HG03175 (cell line): ENCODE measurements around the gene ZNF79.
"Not testable (repeated sequence)": the region's sequence is repeated elsewhere in the genome, so short reads cannot be mapped to it uniquely, and the experiment has no call there.

ENCODE experiments used
- ATAC-seq: cut with Tn5 transposase; IDR thresholded peaks from one replicate; pipeline ENCODE4 v1.9.1; 2021; ENCODE audit warnings: mild to moderate bottlenecking, moderate library complexity; ENCODE audit not compliant: unreplicated experiment

ZNF79 gene

GRCh38 chr9:127451858-127452656 lies 27.9 kb downstream of the ZNF79 start:
- ATAC-seq, result peak; percentile 12

- no peak for ATAC-seq
Measured at GRCh38 chr9:127452691-127453090, 28.5 kb downstream of the ZNF79 start.

DNA sequence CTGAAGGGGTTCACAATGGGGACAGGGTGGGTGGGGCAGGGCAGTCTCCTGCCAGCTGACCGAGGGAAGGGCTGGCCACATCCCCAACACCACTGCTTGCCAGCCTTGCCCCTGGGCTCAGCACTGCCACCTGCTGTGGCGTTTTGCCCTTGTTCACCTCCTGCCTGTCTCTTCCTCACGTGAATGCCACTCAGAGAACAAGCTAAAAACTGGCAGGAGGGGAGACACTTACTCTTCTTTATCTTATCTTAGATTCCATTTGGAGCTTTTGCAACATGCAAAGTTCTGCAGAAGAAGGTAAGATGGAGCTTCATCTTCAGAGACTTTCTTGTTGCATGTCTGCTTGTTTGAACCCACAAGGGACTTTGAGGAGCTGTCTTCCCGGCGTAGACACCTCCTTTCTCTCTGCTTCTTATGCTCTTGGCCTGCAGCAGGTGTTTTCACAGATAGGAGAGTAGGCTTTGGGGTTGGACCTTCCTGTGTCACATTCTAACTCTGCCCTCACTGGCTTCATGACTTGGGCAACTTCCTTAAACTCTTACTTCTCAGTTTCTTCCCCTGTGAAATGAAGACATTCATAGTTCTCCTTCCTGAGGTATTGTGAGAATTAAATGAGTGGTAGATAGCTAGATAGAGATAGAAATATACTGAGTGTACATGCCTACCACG lies 31.3 kb downstream of the ZNF79 start:
- ATAC-seq, result no peak

DNA sequence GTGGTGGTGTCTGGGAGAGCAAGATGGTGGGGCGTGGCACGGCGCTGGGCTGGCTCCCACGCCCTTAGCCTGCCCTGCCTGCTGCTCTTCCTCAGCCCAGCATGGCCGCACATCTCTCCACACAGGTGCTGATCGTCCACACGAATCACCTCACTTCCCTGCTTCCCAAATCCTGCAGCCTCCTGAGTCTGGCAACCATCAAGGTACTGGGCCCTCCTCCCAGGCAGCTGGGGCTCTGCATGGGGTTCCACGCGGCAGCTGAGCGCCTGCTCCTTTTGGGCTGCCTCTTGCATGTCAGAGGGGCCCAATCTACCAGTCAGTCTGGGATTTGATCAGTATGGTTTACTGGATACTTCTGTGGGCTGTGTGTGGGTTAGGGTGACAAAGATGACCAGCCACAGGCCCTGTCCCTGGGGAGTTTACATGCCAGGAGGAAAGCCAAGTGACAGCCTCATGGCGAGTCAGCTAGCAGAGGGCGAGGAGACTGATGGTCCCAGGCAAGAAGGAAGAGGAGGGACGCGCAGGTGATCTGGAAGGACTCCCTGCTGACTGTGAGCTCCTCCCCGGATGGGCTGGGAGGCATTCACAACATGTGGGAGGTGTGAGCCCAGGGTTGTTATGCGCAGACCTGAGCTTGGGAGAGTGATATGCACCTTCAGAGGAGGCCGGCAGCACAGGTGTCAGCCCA lies 33.2 kb downstream of the ZNF79 start:
- no peak for ATAC-seq

DNA sequence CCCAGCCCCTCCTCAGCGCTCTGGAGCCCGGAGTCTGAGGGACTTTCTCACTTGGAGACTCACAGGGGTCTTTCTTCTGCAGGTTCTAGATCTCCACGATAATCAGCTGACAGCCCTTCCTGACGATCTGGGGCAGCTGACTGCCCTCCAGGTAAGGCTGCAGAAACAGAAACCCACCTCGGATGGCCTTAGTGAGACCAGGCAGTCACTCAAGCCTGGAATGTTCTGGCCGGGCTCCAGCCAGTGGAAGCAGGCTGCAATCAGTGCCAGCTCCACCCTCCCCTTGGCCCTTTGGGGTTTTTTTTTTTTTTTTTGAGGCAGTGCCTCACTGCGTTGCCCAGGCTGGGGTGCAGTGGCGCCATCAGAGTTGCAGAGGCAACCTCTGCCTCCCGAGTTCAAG lies 34.7 kb downstream of the ZNF79 start:
- ATAC-seq, result no peak

- no peak for ATAC-seq
Measured at GRCh38 chr9:127463382-127463781, 39.2 kb downstream of the ZNF79 start.

DNA sequence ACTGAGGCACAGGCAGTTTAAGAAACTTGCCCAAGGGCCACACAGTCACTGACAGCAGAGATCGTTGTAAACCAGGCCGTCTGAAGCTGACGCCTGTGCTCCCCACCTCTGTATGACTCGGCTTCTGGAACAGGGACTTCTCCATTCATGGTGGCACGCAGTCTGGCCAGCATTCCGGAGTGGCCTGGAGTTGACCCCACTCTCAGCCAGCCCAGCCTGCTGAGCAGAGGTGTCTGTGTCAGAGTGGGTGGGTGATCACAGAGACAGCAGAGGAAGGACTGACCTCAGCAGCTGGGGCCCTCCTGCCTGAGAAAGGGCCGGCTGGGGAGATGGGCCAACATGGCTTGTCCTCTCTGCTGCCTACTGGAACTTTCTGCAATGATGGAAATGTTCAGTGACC lies 39.7 kb downstream of the ZNF79 start:
- no peak for ATAC-seq

DNA sequence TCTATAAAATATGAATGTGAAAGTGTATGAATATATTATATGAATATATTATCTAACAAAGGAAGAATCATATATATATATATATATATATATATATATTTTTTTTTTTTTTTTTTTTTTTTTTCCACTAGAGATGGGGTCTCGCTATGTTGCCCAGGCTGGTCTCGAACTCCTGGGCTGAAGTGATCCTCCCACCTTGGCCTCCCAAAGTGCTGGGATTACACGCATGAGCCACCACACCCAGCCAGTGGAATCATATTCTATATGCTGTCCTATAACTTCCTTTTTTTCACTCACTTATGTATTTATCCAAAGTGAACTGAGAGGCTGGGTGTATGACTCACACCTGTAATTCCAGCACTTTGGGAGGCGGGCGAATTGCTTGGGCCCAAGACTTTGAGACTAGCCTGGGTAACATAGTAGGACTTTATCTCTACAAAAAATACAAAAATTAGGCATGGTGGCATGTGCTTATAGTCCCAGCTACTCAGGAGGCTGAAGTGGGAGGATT lies 42.3 kb downstream of the ZNF79 start:
- ATAC-seq, result not testable (repeated sequence)

DNA sequence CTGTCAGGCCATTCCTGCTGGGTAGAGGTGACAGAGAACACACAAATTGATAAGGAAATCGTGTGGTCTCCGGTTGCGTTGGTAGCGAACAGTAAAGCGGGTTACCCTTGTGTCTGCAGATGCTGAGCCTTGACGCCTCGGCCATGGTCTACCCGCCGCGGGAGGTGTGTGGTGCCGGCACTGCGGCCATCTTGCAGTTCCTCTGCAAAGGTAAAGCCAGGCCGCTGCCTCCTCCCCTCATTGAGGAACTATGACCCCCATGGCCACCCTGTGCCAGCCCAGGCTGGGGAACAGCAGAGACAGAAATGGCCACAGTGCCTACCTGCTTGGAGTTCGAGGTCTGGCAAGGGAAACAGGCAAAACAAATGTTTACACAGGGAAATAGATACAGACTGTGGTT lies 43.4 kb downstream of the ZNF79 start:
- ATAC-seq, result no peak

DNA sequence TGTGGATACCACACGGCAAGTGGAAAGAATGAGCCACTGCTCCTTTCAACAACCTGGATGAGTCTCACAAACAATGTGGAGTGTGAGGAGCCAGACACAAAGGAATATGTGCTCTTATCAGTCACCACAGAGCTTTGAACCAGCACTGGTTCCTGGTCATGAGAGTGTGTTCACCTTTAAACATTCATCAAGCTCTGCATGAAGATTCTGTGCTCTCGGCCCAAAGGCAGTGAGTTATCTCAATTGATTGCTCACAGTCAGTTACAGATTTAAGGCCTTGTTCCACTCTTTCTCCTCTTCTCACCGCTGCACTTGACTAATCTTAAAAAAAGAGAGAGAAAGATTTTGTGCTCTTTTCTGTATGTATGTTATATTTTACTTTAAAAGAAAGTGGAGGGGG lies 46.5 kb downstream of the ZNF79 start:
- no peak for ATAC-seq

DNA sequence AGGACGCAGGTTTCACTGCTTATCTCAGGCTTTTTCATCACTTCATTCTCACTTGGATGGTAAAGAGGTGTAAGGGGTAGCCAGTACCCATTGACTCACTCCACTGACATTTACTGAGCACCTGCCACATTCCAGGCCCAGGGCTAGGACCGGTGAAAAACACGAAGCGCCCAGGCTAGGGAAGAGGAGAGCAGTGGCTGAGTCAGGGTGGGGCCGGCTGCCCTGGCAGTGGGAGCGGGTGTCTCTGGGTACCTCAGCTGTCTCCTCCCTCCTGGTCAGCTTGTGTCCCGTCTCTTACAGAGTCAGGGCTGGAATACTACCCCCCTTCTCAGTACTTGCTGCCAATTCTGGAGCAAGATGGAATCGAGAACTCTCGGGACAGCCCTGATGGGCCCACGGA lies 49.3 kb downstream of the ZNF79 start:
- ATAC-seq, result no peak

GRCh38 chr9:127473932-127474331 lies 49.8 kb downstream of the ZNF79 start:
- ATAC-seq, result no peak

DNA sequence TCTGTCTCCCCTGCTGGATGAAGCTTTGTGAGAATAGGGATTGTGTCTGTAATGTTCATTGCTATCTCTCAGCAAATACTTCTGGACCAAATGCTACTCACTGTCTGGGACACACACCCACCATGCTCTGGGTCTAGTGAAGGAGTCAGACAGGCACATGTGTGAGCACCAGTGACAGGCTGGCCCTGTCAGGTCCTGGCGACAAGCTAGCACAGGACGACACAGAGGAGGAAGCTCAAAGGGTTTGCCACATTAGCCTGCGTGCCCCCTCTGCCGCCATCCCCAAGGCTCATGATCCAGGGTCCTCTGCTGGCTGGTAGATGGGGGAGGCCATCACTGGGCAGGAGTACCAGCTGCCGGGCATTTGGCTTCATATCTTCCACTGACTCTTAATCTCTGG lies 50.4 kb downstream of the ZNF79 start:
- ATAC-seq, result no peak

GRCh38 chr9:127479507-127480081 lies 55.4 kb downstream of the ZNF79 start:
- ATAC-seq, result no peak

GRCh38 chr9:127482662-127483061 lies 58.5 kb downstream of the ZNF79 start:
- ATAC-seq, result no peak

GRCh38 chr9:127485995-127486394 lies 61.8 kb downstream of the ZNF79 start:
- no peak for ATAC-seq

- no peak for ATAC-seq
Measured at GRCh38 chr9:127488946-127489345, 64.8 kb downstream of the ZNF79 start.

- no peak for ATAC-seq
Measured at GRCh38 chr9:127489471-127490115, 65.4 kb downstream of the ZNF79 start.

DNA sequence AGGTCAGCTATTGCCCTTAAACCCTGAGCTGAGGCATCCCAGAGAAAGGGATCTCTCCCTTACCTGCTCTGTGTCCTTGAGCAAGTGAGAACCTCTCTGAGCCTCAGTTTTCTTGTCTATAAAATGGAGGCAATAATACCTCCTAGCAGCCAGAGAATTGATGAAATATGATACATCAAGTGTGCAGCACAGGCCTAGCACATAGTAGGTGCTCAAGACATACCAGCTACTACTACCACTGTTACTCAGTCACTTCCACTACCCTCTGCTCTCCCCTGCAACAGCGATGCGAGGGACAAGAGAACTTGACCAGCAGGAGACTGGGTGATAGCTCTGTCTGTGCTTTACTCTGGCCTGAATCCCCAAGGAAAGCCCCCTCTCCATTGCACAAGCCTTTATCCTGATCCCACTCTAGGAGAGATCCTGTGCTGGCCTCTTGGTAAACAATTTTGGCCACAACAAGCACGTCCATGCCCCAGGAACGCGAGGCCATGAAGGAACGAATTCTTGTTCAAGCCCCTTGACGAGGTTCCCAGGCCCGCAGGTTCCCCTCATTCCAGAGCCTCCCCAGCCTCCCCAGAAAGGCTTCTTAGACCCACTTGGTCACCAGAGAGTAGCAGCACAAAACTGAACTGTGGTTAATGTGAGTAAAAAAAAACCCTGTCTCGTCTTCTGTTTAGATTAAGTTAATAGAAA lies 66.5 kb downstream of the ZNF79 start:
- ATAC-seq, result no peak

DNA sequence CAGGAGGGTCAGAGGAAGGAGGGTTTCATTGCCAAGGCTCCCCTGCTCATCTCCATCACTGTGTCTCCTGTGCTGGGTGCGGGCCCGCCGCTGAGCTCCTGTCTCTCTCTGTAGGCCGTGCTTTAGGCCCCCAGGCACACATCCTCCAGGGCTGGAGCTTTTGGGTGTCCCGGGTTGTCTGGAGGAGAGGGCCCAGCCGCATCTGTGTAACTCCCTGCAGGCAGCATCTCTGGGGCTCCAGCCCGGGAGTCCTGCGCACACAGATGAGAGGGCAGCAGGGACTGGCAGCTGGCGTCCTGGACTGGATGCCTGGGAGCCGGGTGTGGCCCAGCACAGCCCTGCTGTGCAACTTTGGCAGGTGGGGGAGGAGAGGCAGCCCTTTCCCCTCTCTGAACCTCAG lies 67.3 kb downstream of the ZNF79 start:
- no peak for ATAC-seq
